HG03460 (cell line): ENCODE data around the gene PIWIL4.
"Not testable (repeated sequence)": the region's sequence is repeated elsewhere in the genome, so short reads cannot be mapped to it uniquely, and the experiment has no call there.

Source experiments
- ATAC-seq: cut with Tn5 transposase; IDR thresholded peaks from one replicate; pipeline ENCODE4 v1.9.1; 2021; ENCODE audit not compliant: unreplicated experiment

The PIWIL4 gene

DNA sequence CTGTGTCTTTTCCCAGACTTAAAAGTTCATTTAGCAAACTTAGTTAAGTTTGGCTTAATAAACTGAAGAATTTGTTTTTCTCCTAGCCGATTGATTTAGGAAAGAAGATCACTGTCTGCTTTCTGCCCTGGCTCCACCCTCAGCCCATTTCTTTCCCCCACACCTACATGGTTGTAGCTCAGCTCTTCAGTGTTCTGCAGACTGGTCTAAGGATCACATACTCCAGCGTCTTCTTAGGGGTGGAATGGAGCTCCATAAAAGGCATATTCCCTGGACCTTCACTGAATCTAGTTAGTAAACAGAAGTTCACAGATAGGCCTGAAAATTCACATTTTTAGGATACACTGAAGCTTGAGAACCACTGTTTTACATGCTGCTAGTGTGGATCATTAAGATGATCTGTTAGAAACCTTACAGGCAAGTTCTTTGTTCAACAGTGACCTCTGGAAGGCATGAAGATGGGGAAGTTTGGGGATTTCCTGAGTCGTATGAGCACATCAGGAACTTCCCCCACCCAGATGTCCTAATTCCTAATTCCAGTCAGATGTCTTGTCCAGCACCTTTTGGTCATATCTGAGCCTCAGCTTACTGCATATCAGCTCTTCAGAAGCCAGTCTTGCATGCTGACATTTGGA lies 16.8 kb downstream of the PIWIL4 start:
- peak; percentile 44 for ATAC-seq

DNA sequence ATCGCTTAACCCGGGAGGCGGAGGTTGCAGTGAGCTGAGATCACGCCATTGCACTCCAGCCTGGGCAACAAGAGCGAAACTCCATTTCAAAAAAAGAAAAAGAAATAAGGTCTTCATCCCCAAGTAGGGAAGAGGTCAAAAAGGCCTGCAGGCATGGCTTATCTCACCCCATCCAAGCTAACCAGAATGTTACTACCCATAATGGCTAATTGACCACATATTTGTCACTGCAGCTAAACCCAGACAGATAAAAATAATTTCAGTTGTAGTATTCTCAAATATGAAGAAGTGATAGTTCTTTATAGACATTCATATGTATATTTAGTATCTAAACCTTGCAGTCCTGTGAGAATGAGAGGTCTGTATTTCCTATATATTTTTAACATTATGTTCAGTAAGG lies 17.8 kb downstream of the PIWIL4 start:
- no peak for ATAC-seq

DNA sequence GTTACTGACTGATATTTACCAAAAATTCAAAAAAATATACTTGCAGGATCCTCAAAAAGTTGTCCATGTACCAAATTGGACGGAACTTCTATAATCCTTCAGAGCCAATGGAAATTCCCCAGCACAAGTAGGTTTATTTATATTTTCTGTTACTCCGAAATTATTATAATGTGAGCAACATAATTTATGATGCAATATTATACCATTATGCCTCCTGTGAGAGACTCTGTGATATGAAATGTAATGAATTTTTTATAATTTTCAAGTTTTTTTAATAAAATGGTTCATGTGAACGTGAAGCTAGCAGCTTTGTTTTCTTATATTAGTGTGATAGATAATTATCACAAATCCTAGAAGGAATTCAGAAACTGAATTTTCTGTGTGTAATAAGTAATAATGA lies 18.2 kb downstream of the PIWIL4 start:
- no peak for ATAC-seq

DNA sequence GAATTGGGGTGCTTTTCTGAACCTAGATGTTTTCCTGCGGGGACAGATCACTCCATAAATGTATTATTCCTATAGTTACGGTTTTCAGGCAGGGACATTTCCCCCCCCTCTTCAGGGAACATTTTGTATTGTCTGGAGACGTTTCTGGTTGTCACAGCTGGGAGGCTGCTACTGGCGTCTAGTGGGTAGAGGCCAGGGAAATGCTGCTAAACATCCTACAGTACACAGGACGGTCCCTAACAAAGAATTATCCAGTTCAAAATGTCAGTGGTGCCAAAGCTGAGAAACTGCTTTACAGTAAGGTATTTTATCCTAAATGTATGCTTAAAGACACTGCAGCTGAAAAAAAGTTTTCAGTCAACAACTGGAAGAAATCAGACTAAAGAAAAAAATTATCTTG lies 19.4 kb downstream of the PIWIL4 start:
- no peak for ATAC-seq

DNA sequence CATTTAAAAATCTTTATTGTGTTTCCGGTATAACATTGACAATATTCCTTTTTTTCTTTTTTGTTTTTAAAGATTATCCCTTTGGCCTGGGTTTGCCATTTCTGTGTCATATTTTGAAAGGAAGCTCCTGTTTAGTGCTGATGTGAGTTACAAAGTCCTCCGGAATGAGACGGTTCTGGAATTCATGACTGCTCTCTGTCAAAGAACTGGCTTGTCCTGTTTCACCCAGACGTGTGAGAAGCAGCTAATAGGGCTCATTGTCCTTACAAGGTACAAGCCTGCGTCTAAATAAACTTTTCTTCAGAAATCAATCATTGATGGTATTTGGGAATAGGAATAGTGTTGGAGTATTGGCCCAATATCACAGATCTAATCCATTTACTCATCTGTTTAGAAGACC lies 19.8 kb downstream of the PIWIL4 start:
- no peak for ATAC-seq

DNA sequence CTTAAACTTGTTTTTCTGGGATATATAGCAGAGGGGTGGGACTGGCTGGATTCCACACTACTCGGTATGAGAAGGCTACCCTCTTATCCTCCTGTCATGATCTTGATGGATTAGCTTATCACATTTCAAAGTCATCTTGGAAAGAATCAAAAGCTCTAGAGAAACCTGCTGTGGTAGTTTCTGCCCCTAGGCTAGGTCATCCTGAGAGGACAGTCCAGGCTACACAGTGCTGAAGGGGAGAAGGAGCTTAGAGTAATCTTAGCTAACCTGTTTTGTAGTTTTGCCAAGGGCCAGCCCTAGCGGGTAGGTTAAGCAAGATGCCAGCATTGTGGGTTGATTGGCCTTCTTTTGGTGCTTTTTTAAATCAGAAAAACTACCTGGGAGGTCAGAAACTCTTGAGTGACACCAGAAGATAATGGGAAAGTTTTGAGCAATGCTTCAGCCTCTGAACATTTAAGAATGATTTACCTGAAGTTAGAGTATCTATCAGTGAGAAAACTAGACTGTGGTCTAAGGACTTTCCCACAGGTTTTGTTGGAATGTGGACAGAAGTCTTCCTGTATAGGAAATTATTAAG lies 21.3 kb downstream of the PIWIL4 start:
- ATAC-seq = no peak

DNA sequence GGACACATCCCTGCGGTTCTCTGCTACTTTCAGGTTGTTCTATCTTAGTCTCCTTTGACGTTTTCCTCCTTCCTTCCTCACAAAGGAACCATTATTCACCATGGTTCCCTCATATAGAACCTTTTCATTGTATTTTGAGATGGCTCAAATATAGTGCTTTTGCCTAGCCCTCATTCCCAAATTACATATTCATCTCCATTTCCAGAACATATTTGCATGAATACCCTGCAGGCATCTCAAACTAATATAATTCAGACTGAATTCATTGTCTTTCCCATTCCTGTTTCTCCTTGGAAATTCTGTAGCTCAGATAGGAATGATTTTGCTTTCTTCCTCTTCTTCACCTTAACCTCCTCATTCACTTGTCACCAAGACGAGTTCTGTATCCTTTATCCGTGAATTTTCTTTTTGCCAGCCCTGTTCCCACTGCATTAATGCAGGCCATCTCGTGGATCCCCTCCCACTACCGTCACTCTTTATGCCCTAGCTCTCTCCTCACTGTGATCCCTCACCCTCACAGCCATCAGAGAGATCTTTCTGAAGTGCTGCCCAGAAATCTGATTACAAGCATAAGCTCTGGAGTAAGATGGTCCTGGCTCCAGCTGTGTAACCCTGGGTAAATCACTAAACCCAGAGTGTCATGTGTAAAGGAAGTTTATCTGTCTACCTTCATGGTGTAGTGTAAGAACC lies 23.3 kb downstream of the PIWIL4 start:
- ATAC-seq = no peak

DNA sequence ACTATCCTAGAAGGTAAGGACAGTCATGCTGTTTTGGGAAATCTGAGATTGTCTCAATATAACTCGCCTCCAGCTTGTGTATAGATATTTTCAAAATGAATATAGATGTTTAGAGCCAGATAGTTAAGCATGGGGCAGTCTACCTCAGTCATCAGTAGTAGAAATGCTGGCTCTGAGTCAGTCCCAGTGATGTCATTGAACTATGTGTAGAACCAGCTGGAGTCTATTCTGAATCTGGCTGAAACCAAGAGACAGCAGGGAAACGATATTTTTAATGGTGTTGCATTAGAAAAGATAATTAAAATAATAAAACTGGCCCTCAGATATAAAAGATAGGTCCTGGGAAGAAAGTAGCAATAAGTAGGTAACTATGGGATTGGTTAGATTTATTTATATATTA lies 25.9 kb downstream of the PIWIL4 start:
- peak; percentile 77 for ATAC-seq

DNA sequence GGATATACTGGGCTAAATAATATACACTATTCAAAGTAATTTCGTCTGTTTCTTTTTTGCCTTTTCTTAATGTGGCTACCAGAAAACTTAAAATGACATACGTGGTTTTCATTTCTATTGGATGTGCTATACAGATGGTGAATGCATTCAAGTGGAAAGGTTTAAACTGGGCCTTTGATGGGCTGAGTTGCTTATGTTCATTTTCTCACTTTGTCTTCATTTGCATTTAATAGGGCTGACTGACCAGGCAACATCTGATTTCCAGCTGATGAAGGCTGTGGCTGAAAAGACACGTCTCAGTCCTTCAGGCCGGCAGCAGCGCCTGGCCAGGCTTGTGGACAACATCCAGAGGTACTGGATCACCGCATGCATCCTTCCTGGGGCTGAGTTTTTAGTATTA lies 27.9 kb downstream of the PIWIL4 start:
- peak; percentile 52 for ATAC-seq

DNA sequence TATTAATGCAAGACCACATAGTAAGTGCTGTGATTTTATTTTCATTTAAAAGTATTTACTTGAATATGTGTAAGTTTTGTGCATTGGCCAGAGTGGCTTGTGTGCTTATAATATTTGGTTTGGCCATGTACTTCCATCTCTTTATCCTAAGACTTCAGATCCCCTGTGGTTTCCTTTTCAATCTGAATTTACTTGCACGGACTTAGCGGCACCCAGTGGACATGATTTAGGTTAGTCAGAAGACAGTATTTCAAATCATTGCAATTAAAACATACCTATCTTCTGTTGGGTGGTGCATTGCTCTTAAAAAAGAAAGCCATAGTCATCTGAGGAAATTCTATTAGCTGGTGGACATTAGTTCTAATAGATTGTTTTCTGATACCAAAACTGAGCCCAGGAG lies 30.7 kb downstream of the PIWIL4 start:
- ATAC-seq = no peak

DNA sequence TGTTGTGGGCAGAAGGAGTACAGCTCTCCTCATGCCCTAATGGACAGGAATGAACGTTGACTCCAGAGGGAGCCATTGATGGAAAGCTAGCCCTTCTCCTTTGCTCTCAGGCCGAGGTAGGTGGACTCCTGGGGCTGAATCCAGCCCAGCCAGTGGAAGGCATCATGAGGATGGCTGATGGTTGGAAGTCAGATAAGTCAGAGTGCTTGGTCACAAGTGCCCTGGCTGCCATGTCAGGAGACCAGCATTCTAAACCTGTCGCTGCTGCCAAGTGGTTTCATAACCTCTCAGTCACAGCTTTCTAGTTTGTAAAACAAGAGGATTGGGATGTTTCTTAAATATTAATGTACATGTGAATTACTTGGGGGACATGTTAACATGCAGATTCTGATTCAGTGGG lies 32.3 kb downstream of the PIWIL4 start:
- no peak for ATAC-seq

DNA sequence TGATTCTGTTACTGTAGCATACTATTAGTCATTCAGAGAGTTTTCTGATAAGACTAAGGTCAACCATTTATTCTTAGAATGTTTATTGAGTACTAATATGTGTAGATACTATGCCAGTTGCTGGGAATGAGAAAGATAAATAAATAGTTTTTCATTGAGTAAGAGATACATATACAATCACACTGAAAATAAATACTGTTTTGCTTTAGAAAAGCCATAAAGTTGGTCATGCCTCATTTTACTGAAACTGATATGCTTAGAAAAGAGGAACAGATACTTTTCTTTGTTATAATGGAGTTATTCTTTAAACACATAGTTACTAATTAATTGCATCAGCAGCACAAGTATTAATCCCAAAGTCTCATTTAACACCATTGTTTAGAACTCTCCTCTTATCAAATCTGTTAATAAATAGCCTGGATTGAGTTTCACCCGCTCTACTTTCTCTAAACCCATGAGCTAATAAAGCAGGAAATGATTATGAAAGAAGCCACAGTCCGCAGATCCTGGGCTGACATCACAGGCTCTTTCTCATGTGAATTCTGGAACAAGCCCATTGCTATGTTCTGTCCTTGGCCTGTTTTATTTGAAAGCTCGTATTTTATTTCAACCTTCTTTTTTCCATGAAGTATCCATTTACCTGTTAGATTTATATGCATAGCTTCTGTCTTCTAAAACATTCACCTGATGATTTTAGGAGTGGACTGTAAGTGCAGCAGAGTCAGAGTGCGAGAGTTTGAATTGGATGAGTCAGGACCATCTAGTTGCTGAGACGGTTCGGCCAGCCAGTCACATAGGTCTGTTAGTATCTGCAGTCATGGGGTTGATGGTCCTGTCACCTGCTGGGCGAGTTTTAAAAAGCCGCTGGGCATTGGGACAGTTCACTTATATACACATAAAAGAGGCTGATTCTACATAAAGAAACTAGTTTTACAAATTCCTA lies 35.5 kb downstream of the PIWIL4 start:
- ATAC-seq = peak; percentile 92

DNA sequence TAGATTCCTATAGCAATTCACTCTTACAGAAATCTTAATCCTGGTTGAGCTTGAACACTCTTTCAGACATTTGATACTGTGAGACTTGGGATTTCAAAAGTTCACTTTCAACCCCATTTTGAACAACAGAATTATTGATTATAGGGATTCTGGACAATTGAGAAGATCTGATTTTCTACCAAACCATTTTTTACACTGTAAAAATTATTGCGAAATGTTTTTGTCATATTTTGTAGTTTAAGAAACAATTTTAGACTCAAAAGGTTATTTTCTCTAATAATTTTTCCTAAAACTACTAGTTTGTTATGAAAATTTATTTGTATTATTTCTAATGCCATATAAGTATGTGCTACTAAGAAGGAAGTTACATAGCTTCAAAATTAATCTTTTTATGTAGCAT lies 36.4 kb downstream of the PIWIL4 start:
- no peak for ATAC-seq

DNA sequence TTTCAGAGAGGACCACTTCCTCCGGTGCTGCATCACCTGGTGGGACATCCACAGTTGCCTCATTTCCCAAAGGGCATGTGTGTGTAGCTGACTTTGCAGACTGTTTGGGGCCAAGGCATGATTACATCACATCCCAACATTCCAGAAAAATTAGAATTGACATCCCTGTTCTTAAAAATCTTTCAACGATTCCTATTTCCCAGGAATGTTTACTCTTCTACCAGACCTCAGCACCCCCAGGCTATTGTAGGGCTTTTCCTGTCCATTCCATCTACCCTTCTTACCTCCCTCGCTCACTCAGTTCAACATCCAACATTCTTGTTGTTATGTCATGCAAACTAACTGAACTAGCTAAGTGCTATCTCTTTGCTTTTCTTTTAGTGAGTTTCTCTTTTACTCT lies 37.3 kb downstream of the PIWIL4 start:
- no peak for ATAC-seq

DNA sequence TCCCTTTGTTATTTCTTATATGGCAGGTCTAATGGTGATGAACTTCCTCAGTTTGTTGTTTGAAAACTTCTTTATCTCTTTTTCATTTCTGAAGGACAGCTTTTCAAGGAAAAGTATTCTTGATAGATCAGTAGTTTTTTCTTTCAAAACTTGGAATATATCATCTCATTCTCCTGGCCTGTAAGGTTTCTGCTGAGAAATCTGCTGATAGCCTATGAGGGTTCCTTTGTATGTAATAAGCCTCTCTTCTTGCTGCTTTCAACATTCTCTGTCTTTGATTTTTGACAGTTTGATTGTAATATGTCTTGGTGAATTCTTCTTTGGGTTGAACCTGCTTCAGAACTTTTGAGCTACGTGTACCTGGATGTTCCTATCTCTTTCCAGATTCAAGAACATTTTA lies 46.0 kb downstream of the PIWIL4 start:
- no peak for ATAC-seq

DNA sequence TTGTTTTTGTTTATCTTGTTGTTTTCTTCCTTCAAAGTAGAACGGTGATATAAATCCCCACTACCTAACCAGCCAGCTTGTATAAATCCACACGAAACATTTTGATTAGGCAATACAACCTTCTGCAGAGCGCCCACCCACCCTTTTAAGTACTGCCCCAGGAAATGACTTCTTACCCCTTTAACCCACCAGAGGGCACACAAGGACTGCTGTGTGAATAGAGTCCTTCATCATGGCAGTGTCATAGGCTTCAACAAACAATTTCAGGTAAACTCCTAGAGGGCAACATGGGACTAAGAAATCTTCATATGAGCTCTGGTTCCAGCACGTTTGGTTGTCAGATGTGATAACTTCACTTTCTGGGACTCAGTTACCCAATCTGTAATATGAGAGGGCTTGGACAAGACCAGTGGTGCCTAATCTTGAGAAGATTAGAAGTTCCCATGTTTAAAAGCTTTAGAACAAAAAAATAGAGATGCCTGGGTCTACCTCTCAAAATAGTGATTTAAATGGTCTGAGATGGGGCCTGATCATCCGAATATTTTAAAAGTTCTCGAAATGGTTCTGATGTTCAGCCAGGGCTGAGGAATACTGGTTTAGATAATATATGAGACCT lies 56.1 kb downstream of the PIWIL4 start:
- ATAC-seq = peak; percentile 87

DNA sequence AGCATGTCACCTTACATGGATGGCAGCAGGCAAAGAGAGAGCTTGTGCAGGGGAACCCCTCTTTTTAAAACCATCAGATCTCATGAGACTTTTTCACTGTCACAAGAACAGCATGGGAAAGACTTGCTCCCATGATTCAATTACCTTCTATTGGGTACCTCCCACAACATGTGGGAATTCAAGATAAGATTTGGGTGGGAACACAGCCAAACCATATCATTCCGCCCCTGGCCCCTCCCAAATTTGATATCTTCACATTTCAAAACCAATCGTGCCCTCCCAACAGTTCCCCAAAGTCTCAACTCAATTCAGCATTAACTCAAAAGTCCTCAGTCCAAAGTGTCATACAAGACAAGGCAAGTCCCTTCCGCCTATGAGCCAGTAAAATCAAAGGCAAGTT lies 58.3 kb downstream of the PIWIL4 start:
- ATAC-seq = not testable (repeated sequence)

DNA sequence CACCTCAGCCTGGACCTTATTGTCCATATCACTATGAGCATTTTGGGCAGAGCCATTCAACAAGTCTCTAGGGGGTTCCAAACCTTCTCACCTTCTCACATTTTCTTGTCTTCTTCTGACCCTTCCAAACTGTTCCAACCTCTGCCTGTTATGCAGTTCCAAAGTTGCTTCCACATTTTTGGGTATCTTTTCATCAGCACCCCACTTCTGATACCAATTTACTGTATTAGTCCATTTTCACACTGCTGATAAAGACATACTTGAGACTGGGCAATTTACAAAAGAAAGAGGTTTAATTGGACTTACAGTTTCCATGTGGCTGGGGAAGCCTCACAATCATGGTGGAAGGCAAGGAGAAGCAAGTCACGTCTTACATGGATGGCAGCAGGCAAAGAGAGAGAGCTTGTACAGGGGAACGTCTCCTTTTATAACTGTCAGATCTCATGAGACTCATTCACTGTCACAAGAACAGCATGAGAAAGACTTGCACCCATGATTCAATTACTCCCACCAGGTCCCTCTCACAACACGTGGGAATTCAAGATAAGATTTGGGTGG lies 59.9 kb downstream of the PIWIL4 start:
- not testable (repeated sequence) for ATAC-seq

DNA sequence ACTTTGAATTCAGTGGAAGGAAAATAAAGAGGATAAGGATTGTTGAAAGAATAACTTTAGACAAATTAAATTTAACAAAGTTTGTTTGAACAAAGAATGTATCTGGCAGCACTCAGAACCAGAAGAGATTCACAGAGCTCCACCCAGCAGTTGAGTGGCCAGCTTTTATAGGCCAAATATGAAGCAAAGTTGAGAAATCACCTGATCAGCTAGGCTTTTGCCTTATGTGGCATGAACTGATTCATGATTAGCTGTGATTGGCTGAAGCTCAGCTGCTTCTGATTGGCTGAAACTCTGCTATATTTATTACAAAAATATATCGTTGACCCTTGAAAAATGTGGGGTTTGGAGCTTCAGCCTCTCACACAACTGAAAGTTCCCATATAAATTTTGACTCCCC lies 62.6 kb downstream of the PIWIL4 start:
- no peak for ATAC-seq

DNA sequence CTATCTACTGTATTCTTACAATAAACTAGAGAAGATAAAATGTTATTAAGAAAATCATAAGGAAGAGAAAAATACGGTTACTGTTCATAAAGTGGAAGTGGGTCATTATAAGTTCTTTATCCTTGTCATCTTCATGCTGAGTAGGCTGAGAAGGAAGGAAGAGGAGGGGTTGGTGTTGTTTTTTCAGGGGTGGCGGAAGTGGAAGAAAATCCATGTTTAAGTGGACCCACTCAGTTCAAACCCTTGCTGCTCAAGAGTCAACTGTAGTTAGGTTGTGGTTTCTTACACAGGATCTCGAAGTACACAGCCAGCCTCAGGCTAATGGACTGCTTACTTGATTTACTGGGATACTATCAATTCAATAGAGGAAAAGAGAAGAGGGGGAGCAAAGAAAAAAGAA lies 63.1 kb downstream of the PIWIL4 start:
- ATAC-seq = no peak

DNA sequence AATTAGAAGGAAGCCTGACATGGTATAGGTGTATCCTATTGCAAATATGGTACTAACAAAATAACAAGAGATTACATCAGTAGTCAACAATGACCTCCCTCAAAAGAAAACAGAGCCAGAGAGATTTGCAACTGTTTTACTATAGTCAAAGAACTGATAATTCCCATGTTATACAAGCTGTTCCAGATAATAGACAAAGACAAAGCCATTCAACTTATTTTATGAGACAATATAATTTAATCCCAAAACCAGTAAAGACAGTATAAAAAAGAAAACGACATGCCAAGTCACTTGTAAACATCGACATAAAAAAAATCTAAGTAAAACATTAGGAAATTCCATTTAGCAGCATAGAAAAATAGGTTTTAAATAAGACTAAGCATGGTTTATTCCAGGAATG lies 65.2 kb downstream of the PIWIL4 start:
- ATAC-seq = no peak
